Esophagus squamous epithelium (tissue), 4 donors: ENCODE data around the gene NKD1.

Source experiments
- POLR2A ChIP-seq, 4 donors: fragments of 450-650 bp; IDR thresholded peaks; one replicate each; pipeline ENCODE4 v1.6.1; 2017; ENCODE audit warnings: antibody characterized with exemption in 4 of 4, mild to moderate bottlenecking in 4 of 4, moderate library complexity in 3 of 4
- TF ChIP-seq, protein P1 (sequence below), 6 experiments: fragments of 450-650 bp in 4 of 6; fragments of 200-600 bp in 2 of 6; sonication (generic) in 2 of 6; IDR thresholded peaks; one replicate each; pipeline ENCODE4 v1.5.1; 2016 to 2019; ENCODE audit warnings: antibody characterized with exemption in 6 of 6, mild to moderate bottlenecking in 4 of 6, moderate library complexity in 4 of 6

DNA sequence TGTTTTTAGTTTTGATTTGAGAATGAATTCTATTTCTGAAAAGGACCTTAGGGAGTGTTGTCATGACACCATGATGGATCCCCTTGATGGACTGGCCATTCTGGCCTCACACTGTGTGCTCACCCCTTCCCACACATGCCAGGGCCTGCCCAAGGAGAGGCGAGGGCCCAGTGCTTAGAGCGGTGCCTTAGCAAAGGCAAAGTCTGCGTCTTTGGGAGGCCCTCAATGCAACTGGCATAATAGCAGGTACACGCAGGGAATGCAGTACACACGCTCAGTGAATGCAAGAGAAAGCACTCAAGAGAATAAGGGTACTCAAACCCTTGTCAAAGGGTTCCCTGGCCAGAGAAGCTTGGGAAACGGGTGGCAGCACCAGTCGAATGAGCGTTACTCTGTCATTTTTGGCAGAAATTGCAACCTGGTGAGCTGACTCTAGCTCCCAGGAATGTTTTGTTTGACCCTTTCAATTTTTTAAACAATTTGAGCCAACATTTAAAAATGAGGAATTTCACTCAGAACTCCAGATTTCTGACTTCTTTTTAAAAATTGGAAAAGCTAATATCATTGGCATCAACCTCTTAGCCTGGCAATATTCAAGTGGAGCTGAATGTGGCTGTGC, 32.1 kb downstream of the NKD1 start:
- TF ChIP-seq, protein P1, sequence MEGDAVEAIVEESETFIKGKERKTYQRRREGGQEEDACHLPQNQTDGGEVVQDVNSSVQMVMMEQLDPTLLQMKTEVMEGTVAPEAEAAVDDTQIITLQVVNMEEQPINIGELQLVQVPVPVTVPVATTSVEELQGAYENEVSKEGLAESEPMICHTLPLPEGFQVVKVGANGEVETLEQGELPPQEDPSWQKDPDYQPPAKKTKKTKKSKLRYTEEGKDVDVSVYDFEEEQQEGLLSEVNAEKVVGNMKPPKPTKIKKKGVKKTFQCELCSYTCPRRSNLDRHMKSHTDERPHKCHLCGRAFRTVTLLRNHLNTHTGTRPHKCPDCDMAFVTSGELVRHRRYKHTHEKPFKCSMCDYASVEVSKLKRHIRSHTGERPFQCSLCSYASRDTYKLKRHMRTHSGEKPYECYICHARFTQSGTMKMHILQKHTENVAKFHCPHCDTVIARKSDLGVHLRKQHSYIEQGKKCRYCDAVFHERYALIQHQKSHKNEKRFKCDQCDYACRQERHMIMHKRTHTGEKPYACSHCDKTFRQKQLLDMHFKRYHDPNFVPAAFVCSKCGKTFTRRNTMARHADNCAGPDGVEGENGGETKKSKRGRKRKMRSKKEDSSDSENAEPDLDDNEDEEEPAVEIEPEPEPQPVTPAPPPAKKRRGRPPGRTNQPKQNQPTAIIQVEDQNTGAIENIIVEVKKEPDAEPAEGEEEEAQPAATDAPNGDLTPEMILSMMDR (IDR thresholded peaks at IDR 0.05) = no peak
- TF ChIP-seq POLR2A (IDR thresholded peaks at IDR 0.05) = no peak
